K562 (cell line): ENCODE results near the gene NAP1L4. TPM values are rescaled to one million over a fixed set of nuclear protein-coding genes. Genes with fewer than 3 reads are reported as not detected.
A peak's percentile ranks its signal among the peaks of the same experiment; 100 is the strongest.

Experiments used
- AFF4 ChIP-seq: sonication (generic); formaldehyde crosslinking; IDR thresholded peaks from 2 replicates; pipeline ENCODE4 v1.8.0; 2023; ENCODE audit warnings: mild to moderate bottlenecking, missing genetic modification reagents
- ARID2 ChIP-seq: fragments of 450-650 bp; IDR thresholded peaks from 2 replicates; pipeline ENCODE4 v1.6.1; 2017; ENCODE audit warnings: antibody characterized with exemption, mild to moderate bottlenecking
- COPS2 ChIP-seq: fragments of 450-650 bp; conservative IDR thresholded peaks from 2 replicates; pipeline ENCODE4 v1.6.1; 2016; ENCODE audit warnings: mild to moderate bottlenecking, moderate library complexity
- DMBX1 ChIP-seq: fragments of 250-450 bp; sonication (Bioruptor Pico); IDR thresholded peaks from 2 replicates; pipeline ENCODE4 v1.8.0; 2022; ENCODE audit warnings: inconsistent platforms, mild to moderate bottlenecking, moderate library complexity, borderline replicate concordance
- EZH2 ChIP-seq: IDR thresholded peaks from 2 replicates; pipeline ENCODE4 v1.6.1; 2012; ENCODE audit warnings: low read depth, mild to moderate bottlenecking, inconsistent platforms, low read length, borderline replicate concordance
- FIP1L1 ChIP-seq: fragments of 200-400 bp; formaldehyde crosslinking; IDR thresholded peaks from 2 replicates; pipeline ENCODE4 v1.6.1; 2018; ENCODE audit warnings: mild to moderate bottlenecking, low read depth, low read length; ENCODE audit not compliant: poor library complexity, severe bottlenecking
- FOS ChIP-seq: IDR thresholded peaks from 3 replicates; pipeline ENCODE4 v1.6.1; 2011; ENCODE audit not compliant: insufficient read length; ENCODE audit errors: extremely low read depth
- FOXK2 ChIP-seq, 2 experiments: fragments of 450-650 bp; IDR thresholded peaks in 1 of 2; conservative IDR thresholded peaks in 1 of 2; 2 replicates each; pipeline ENCODE4 v1.6.1; 2016; ENCODE audit warnings: low read depth in 2 of 2, mild to moderate bottlenecking in 1 of 2
- FOXP1 ChIP-seq: sonication (generic); formaldehyde crosslinking; IDR thresholded peaks from 2 replicates; pipeline ENCODE4 v1.8.0; 2022; ENCODE audit warnings: mild to moderate bottlenecking, missing genetic modification reagents
- GATAD2B ChIP-seq: fragments of 450-650 bp; IDR thresholded peaks from 2 replicates; pipeline ENCODE4 v1.6.1; 2017; ENCODE audit warnings: mild to moderate bottlenecking, borderline replicate concordance
- HBP1 ChIP-seq: fragments of 450-650 bp; formaldehyde crosslinking; IDR thresholded peaks from 2 replicates; pipeline ENCODE4 v1.4.0; 2022; ENCODE audit warnings: missing genetic modification characterization
- HCFC1 ChIP-seq: IDR thresholded peaks from 2 replicates; pipeline ENCODE4 v1.6.1; 2012; ENCODE audit warnings: low read depth, low read length, improper control_type of control experiment
- HDAC1 ChIP-seq, 2 experiments: fragments of 450-650 bp; IDR thresholded peaks; 2 replicates each; pipeline ENCODE4 v1.6.1; 2016 to 2017; ENCODE audit warnings: inconsistent platforms in 1 of 2, mild to moderate bottlenecking in 1 of 2, moderate library complexity in 1 of 2
- KLF13 ChIP-seq: fragments of 450-650 bp; IDR thresholded peaks from 2 replicates; pipeline ENCODE4 v1.6.1; 2016; ENCODE audit warnings: missing genetic modification characterization, low read depth, mild to moderate bottlenecking, missing compliant biosample characterization, moderate library complexity, borderline replicate concordance
- LCOR ChIP-seq: sonication (generic); formaldehyde crosslinking; IDR thresholded peaks from 2 replicates; pipeline ENCODE4 v1.8.0; 2022; ENCODE audit warnings: mild to moderate bottlenecking, missing genetic modification reagents
- POLR2A ChIP-seq: fragments of 450-650 bp; conservative IDR thresholded peaks from 2 replicates; pipeline ENCODE4 v1.6.1; 2016
- TEAD4 ChIP-seq, 2 experiments: sonication (generic) in 1 of 2; formaldehyde crosslinking in 1 of 2; IDR thresholded peaks; 2 replicates each; pipeline versions ENCODE4 v1.6.1 to v1.8.0; 2012 to 2022; ENCODE audit warnings: borderline replicate concordance in 1 of 2, inconsistent platforms in 1 of 2, low read length in 1 of 2, mild to moderate bottlenecking in 1 of 2, missing genetic modification reagents in 1 of 2
- TSHZ1 ChIP-seq: fragments of 250-450 bp; sonication (Bioruptor Pico); IDR thresholded peaks from 2 replicates; pipeline ENCODE4 v1.4.0; 2020; ENCODE audit warnings: mild to moderate bottlenecking, moderate library complexity
- ZNF41 ChIP-seq: fragments of 250-450 bp; sonication (Bioruptor Pico); conservative IDR thresholded peaks from 2 replicates; pipeline ENCODE4 v1.4.0; 2020; ENCODE audit warnings: mild to moderate bottlenecking
- polyA plus RNA-seq, 8 experiments: library from polyadenylated mRNA; depleted of rRNA in 4 of 8; stranded (reverse) in 5 of 8; unstranded in 3 of 8; fragments of >200 nt; fragmentation: Nextera tagmentation in 2 of 8; fragmentation: Illumina TruSeq in 1 of 8; extraction: Ambion mirVana in 2 of 8; extraction: Trizol in 1 of 8; gene quantifications; 2 replicates each; pipeline versions ENCODE4 v1.2.1 to v1.2.3, GENCODE V29; 2011 to 2014; ENCODE audit warnings: inconsistent platforms in 1 of 8, missing spikeins in 1 of 8
- total RNA-seq, 7 experiments: library from RNA; depleted of rRNA in 6 of 7; stranded (reverse); fragments of >200 nt in 6 of 7; fragmentation: Illumina TruSeq in 2 of 7; extraction: Trizol in 2 of 7; gene quantifications; 2 replicates each; pipeline versions ENCODE4 v1.2.1 to v1.2.3, GENCODE V29; 2011 to 2021; ENCODE audit warnings: low replicate concordance in 1 of 7

NAP1L4 gene
- total and polyA plus RNA-seq, 9 of the 15 experiments (the other 6 are each of a cell fraction or from before 2014, with no cell fraction given): 34.1 to 237 (median 179) TPM

GRCh38 chr11:2992234-2992996 is at the start of gene NAP1L4 (continued):
- TF ChIP-seq FOXK2 (conservative IDR thresholded peaks at IDR 0.05 in 1 of 2, IDR thresholded peaks at IDR 0.05 in 1 of 2; ENCODE audit: low read depth in 2 of 2) (peak in 1 of 2 experiments; percentile 54; a peak in 3 of 4 replicates), GATAD2B (no peak), FOS (peak; percentile 83), LCOR (CRISPR knock-in tag) (peak; percentile 81; the same call in 1 of the 2 replicates), AFF4 (peak; percentile 79; the same call in 1 of the 2 replicates), DMBX1 (CRISPR knock-in tag) (no peak), TSHZ1 (CRISPR knock-in tag) (no peak), FIP1L1 (peak; percentile 20), ZNF41 (CRISPR knock-in tag) (no peak), HBP1 (CRISPR knock-in tag) (no peak), HCFC1 (peak; percentile 51), ARID2 (no peak), HDAC1 (IDR thresholded peaks at IDR 0.05) (peak in 1 of 2 experiments; percentile 93; a peak in 2 of 4 replicates), COPS2 (no peak), TEAD4 (IDR thresholded peaks at IDR 0.05; ENCODE audit: low read length) (no peak), TEAD4 (CRISPR knock-in tag; IDR thresholded peaks at IDR 0.05; ENCODE audit: borderline replicate concordance) (no peak), FOXP1 (0 out of 2 replicates have a peak, but pooled peaks have one; percentile 25), KLF13 (tag) (peak; percentile 81), EZH2 (no peak), POLR2A (peak; percentile 91)
